ENCODE measurements around the gene LCE3B. TPM values are rescaled to one million over a fixed set of nuclear protein-coding genes. Genes with fewer than 3 reads are reported as not detected.

LCE3B gene, protein sequence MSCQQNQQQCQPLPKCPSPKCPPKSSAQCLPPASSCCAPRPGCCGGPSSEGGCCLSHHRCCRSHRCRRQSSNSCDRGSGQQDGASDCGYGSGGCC
- total RNA-seq: not detected

DNA sequence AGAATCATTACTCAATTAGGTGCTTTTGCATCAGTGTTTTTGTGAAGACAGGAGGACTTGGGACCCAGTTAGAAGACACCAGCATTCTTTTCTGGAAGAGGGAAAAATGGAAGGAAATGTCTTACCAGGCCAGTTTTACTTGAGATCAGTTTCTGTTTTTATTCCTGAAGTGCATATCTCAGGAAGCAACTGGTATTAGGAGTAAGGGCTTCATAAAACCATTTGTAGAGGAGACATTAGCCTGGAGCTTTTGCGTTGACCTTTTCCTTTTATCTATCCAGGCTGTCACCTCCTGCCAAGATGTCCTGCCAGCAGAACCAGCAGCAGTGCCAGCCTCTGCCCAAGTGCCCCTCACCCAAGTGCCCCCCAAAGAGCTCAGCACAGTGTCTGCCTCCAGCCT is at the start of gene LCE3B:
Gene LCE3B, plus strand, starts transcription at position 301 of the 400 bp plus-strand sequence. Its CDS starts 0 bp downstream, at position 301.

DNA sequence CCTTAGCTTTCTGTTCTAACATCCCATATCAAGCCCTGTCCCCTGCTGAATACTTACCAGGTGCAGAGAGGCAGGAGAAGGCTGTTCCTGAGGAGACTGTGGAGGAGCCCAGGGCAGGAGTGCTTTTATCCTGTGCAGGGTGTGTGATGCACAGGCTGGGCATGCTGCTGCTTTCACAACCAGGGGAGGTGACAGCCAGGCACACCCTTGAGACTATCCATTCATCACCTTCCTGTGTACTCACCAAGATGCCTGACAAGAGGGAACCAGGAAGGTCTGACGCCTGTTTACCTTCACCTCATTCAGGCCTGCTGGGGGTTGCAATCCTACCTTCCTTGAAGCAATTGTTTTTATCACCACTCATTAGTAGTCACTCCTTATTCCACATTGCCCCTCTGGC is 46.9 kb upstream of the LCE3B start, which contains the start of gene LCE3E:
Gene LCE3E, minus strand, starts transcription at position 100 of the 400 bp plus-strand sequence. CDS start 572 bp downstream, outside the sequence.

DNA sequence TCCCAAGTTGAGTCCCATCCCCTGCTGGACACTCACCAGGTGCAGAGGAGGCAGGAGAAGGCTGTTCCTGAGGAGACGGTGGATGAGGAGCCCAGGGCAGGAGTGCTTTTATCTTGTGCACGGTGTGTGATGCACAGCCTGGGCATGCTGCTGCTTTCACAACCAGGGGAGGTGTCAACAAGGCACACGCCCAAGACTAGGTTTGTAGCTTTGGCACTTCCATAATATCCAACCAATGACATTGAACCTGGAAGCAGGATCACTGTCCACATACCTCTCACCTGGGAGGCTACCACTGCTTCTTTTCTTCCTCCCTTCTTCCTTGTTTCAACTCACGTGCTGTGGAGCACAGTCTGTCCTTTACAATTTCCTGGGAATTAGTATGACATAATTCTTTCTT is 33.2 kb upstream of the LCE3B start, which contains the start of gene LCE3D:
Gene LCE3D, minus strand, starts transcription at position 84 of the 400 bp plus-strand sequence. CDS start 580 bp downstream, outside the sequence.

DNA sequence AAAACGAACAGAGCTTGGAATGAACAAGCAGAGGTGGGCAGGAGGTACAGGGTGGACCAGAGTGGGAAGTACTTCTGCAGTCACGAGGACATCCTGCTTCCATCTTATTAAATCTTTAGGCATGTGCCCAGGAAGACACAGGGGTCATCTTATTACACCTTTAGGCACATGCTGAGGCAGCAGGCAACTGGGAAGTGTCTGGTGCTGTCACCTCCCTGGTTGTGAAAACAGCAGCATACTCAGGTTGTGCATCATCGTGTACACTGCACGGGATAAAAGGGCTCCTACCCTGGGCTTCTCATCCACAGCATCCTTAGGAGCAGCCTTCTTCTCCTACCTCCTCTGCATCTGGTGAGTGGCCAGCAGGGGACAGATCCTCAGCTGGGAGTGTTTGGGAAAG is 13.7 kb upstream of the LCE3B start, which contains the start of gene LCE3C:
Gene LCE3C, plus strand, starts transcription at position 301 of the 400 bp plus-strand sequence. CDS start 498 bp downstream, outside the sequence.

DNA sequence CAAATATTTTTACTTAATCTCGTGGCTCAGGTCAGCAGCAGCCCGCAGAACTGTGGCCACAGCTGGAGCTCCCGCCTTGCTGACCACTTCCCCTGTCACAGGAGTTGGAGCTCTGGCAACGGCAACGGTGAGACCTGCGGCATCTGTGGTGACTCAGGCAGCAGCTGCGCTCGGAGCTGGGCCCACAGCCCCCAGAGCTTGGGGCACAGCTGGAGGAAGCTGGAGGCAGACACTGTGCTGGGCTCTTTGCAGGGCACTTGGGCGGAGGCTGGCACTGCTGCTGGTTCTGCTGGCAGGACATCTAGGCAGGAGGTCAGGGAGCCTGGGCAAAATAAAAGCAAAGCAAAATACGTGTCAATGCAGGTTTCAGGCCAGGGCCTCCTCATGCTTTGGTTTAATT is 9.2 kb downstream of the LCE3B start, which contains the start of gene LCE3A:
Gene LCE3A, minus strand, starts transcription at position 301 of the 400 bp plus-strand sequence. Its CDS starts 0 bp downstream, at position 301.

DNA sequence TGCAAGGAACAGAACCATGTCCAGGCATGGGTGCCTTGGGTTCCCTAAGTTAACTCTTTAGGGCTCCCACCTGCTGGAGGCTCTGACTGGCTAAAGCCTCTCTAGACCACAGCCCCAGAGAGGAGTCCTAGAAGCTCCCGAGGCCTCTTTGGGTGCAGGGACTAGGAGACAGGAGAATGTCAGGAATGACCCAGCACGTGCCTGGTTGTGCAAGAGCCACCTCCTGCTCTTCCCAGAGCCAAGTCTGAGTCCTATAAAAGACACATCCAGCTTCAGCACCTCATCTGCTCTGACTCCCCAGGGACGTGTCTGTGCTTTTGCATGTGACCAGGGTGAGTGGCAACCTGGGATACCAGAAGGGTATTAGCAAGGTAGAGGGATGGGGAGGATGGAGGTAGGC is 49.5 kb downstream of the LCE3B start, which contains the start of gene LCE2D:
Gene LCE2D, plus strand, starts transcription at position 283 of the 400 bp plus-strand sequence. CDS start 726 bp downstream, outside the sequence.

Small RNA genes lying within 50 kb of the gene (small RNA-seq; reads per million reads assigned to genes)
- gene LCE3A (0 reads per million in 2 donors), gene LCE3B (0 reads per million in 2 donors)

Other genes with a start within 250 kb of the LCE3B start
- gene CRNN, start 199.5 kb upstream of the LCE3B start, total RNA-seq: not detected
- gene LCE5A, start 103.0 kb upstream of the LCE3B start, total RNA-seq: not detected
- gene CRCT1, start 99.3 kb upstream of the LCE3B start, total RNA-seq: not detected
- not detected for gene LCE3E, start 47.0 kb upstream of the LCE3B start, total RNA-seq
- not detected for gene LCE3D, start 33.3 kb upstream of the LCE3B start, total RNA-seq
- not detected for gene LCE3C, start 13.6 kb upstream of the LCE3B start, total RNA-seq
- not detected for gene LCE3A, start 9.3 kb downstream of the LCE3B start, total RNA-seq
- not detected for gene LCE2D, start 49.6 kb downstream of the LCE3B start, total RNA-seq
- not detected for gene LCE2C, start 61.5 kb downstream of the LCE3B start, total RNA-seq
- gene LCE2B, start 72.3 kb downstream of the LCE3B start, total RNA-seq: not detected
- gene LCE2A, start 84.5 kb downstream of the LCE3B start, total RNA-seq: 1 to 10 TPM in 1 of 2 donors, under 1 TPM in 1; 0.69 to 1.3 TPM
- not detected for gene LCE4A, start 94.3 kb downstream of the LCE3B start, total RNA-seq
- not detected for gene KPRP, start 144.2 kb downstream of the LCE3B start, total RNA-seq
- not detected for gene LCE1F, start 161.3 kb downstream of the LCE3B start, total RNA-seq
- gene LCE1E, start 172.4 kb downstream of the LCE3B start, total RNA-seq: not detected
- not detected for gene LCE1D, start 182.9 kb downstream of the LCE3B start, total RNA-seq
- gene LCE1C, start 192.8 kb downstream of the LCE3B start, total RNA-seq: not detected
- gene LCE1B, start 198.2 kb downstream of the LCE3B start, total RNA-seq: not detected
- gene LCE1A, start 213.7 kb downstream of the LCE3B start, total RNA-seq: not detected
- not detected for gene LCE6A, start 229.0 kb downstream of the LCE3B start, total RNA-seq
- not detected for gene LCE7A, start 246.2 kb downstream of the LCE3B start, total RNA-seq